Esophagus muscularis mucosa (tissue), 4 donors: Measurements from ENCODE around the gene SLC25A41.
A peak's percentile ranks its signal among the peaks of the same experiment; 100 is the strongest.

Source experiments
- CTCF ChIP-seq, 3 experiments: fragments of 200-600 bp in 2 of 3; fragments of 450-650 bp in 1 of 3; sonication (generic) in 2 of 3; IDR thresholded peaks; one replicate each; pipeline ENCODE4 v1.5.1; 2017 to 2019; ENCODE audit warnings: antibody characterized with exemption in 3 of 3, mild to moderate bottlenecking in 2 of 3, moderate library complexity in 1 of 3
- EP300 ChIP-seq: sonication (generic); formaldehyde crosslinking; IDR thresholded peaks from one replicate; pipeline ENCODE4 v1.6.1; 2017; ENCODE audit warnings: antibody characterized with exemption
- POLR2A ChIP-seq: fragments of 450-650 bp; IDR thresholded peaks from one replicate; pipeline ENCODE4 v1.6.1; 2017; ENCODE audit warnings: antibody characterized with exemption, moderate library complexity, mild to moderate bottlenecking, low read depth
- POLR2AphosphoS5 ChIP-seq, 2 donors: sonication (generic); formaldehyde crosslinking; IDR thresholded peaks; one replicate each; pipeline ENCODE4 v1.6.1; 2017; ENCODE audit warnings: antibody characterized with exemption in 2 of 2

GRCh38 chr19:6412447-6413091 lies 21.0 kb downstream of the SLC25A41 start:
- TF ChIP-seq POLR2AphosphoS5 (IDR thresholded peaks at IDR 0.05) (no peak), POLR2A (no peak), CTCF (IDR thresholded peaks at IDR 0.05) (peak; percentile 30 to 65 (median 38)), EP300 (no peak)
